Lower leg skin (tissue), 4 donors: ENCODE results near the gene NTHL1. TPM values are rescaled to one million over a fixed set of nuclear protein-coding genes. Genes with fewer than 3 reads are reported as not detected.

Experiments
- DNase-seq, 2 donors: peaks; one replicate each; pipeline ENCODE4 v3.0.0-alpha.2; 2019; ENCODE audit warnings: low spot score in 2 of 2
- H3K4me3 ChIP-seq: fragments of 200-600 bp; sonication (generic); 2 replicates; pipeline ENCODE4 v1.5.1; 2017; ENCODE audit warnings: mild to moderate bottlenecking, low read depth; ENCODE audit not compliant: poor library complexity, severe bottlenecking
- CTCF ChIP-seq, 3 donors: fragments of 450-650 bp; IDR thresholded peaks; one replicate each; pipeline ENCODE4 v1.5.1; 2016; ENCODE audit warnings: antibody characterized with exemption in 3 of 3, mild to moderate bottlenecking in 3 of 3, moderate library complexity in 2 of 3
- POLR2A ChIP-seq, 2 donors: fragments of 450-650 bp; IDR thresholded peaks; one replicate each; pipeline ENCODE4 v1.6.1; 2016 to 2017; ENCODE audit warnings: antibody characterized with exemption in 2 of 2, mild to moderate bottlenecking in 1 of 2, moderate library complexity in 1 of 2
- WGBS, 2 donors: methylation state at CpG; one replicate each; pipeline ENCODE4 v1.1.5; 2018; 5-methylcytosine and 5-hydroxymethylcytosine counted together
- intact Hi-C: fragments of 100-400 bp; cut with DNase I; formaldehyde crosslinking; loops from one replicate; pipeline ENCODE4 v1.15.0; 2023; ENCODE audit warnings: low total_unique reads
- total RNA-seq, 4 donors: library from RNA; depleted of rRNA; stranded (reverse); fragments of >200 nt; gene quantifications; one replicate each; pipeline ENCODE4 v1.1.0, GENCODE V29; 2016

The NTHL1 gene
- total RNA-seq, 4 donors from 2014 or later: 5.8 to 29.9 (median 21.5) TPM

- WGBS, 2 donors: 2% methylated on average over 5 to 14 of the region's 14 CpGs
- intact Hi-C loops: loop anchor here (5.0 kb wide), 1 partner anchor 120 kb away; no protein-coding TSS in a partner anchor
- no peak for TF ChIP-seq CTCF (IDR thresholded peaks at IDR 0.05)
- TF ChIP-seq POLR2A (IDR thresholded peaks at IDR 0.05): no peak
- DNase-seq: no peak
- H3K4me3 ChIP-seq: no peak overlapping the region
Observed at GRCh38 chr16:2022723-2023091, 24.9 kb downstream of the NTHL1 start.

GRCh38 chr16:2019921-2020831 is 27.5 kb downstream of the NTHL1 start:
- no peak for TF ChIP-seq POLR2A (IDR thresholded peaks at IDR 0.05)
- no peak for TF ChIP-seq CTCF (IDR thresholded peaks at IDR 0.05)
- intact Hi-C loops: loop anchor here (5.0 kb wide), 1 partner anchor 122 kb away; no protein-coding TSS in a partner anchor
- no peak overlapping the region for H3K4me3 ChIP-seq
- WGBS, 2 donors: 0 to 2% methylated on average over 35 to 51 of the region's 96 CpGs
- no peak for DNase-seq

GRCh38 chr16:2019518-2019920 is 28.1 kb downstream of the NTHL1 start, which contains the start of gene NPW:
Gene NPW (plus strand): TSS chr16:2019785.
- no peak for DNase-seq
- H3K4me3 ChIP-seq: no peak within 1 kb of the TSS
- WGBS, 2 donors: 2 to 28% methylated on average over 4 to 24 of the region's 33 CpGs
- intact Hi-C loops: no loop called here
- no peak for TF ChIP-seq CTCF (IDR thresholded peaks at IDR 0.05)
- no peak for TF ChIP-seq POLR2A (IDR thresholded peaks at IDR 0.05)

GRCh38 chr16:2016407-2016922 is 31.2 kb downstream of the NTHL1 start:
- intact Hi-C loops: no loop called here
- no peak for TF ChIP-seq POLR2A (IDR thresholded peaks at IDR 0.05)
- TF ChIP-seq CTCF (IDR thresholded peaks at IDR 0.05): no peak
- no peak for DNase-seq
- H3K4me3 ChIP-seq: no peak overlapping the region
- 47 to 55% methylated on average over 12 to 13 of the region's 13 CpGs for WGBS, 2 donors

- intact Hi-C loops: no loop called here
- H3K4me3 ChIP-seq: no peak overlapping the region
- TF ChIP-seq CTCF (IDR thresholded peaks at IDR 0.05) (no peak), POLR2A (IDR thresholded peaks at IDR 0.05) (no peak)
- 76 to 81% methylated on average over 7 of the region's 7 CpGs for WGBS, 2 donors
- no peak for DNase-seq
Observed at GRCh38 chr16:2015947-2016208, 31.8 kb downstream of the NTHL1 start.
